Measurements from ENCODE around the gene NRP2.

Gene NRP2

GRCh38 chr2:205744074-205744591, 61.8 kb downstream of the NRP2 start:
- Histone ChIP-seq H3K4me3 (ENCODE audit: low read length) (no peak overlapping the region), H3K9me3 (ENCODE audit: control insufficient read depth, low read length) (no peaks in the 10 kb centered on the region), H3K4me1 (ENCODE audit: control insufficient read depth, insufficient read depth, low read length) (peaks cover 45% of the 10 kb centered on the region), H3K9ac (ENCODE audit: low read length) (no peak overlapping the region), H3K27me3 (ENCODE audit: control insufficient read depth, insufficient read depth, low read length) (no peaks in the 10 kb centered on the region), H3K36me3 (ENCODE audit: control insufficient read depth, insufficient read depth, low read length) (no peaks in the 10 kb centered on the region)

GRCh38 chr2:205745661-205746419, 63.5 kb downstream of the NRP2 start:
- Histone ChIP-seq H3K27me3 (ENCODE audit: control insufficient read depth, insufficient read depth, low read length) (no peaks in the 10 kb centered on the region), H3K4me1 (ENCODE audit: control insufficient read depth, insufficient read depth, low read length) (peaks cover 52% of the 10 kb centered on the region), H3K4me3 (ENCODE audit: low read length) (no peak overlapping the region), H3K36me3 (ENCODE audit: control insufficient read depth, insufficient read depth, low read length) (no peaks in the 10 kb centered on the region), H3K9me3 (ENCODE audit: control insufficient read depth, low read length) (no peaks in the 10 kb centered on the region), H3K9ac (ENCODE audit: low read length) (no peak overlapping the region)

GRCh38 chr2:205746420-205746785, 64.1 kb downstream of the NRP2 start:
- peaks cover 53% of the 10 kb centered on the region for H3K4me1 ChIP-seq (ENCODE audit: control insufficient read depth, insufficient read depth, low read length)
- peak overlapping the region; percentile 45 for H3K9ac ChIP-seq (ENCODE audit: low read length)
- H3K27me3 ChIP-seq (ENCODE audit: control insufficient read depth, insufficient read depth, low read length): no peaks in the 10 kb centered on the region
- H3K9me3 ChIP-seq (ENCODE audit: control insufficient read depth, low read length): no peaks in the 10 kb centered on the region
- H3K36me3 ChIP-seq (ENCODE audit: control insufficient read depth, insufficient read depth, low read length): no peaks in the 10 kb centered on the region
- H3K4me3 ChIP-seq (ENCODE audit: low read length): no peak overlapping the region

GRCh38 chr2:205747829-205748386, 65.6 kb downstream of the NRP2 start:
- Histone ChIP-seq H3K9ac (ENCODE audit: low read length) (no peak overlapping the region), H3K4me1 (ENCODE audit: control insufficient read depth, insufficient read depth, low read length) (peaks cover 59% of the 10 kb centered on the region), H3K36me3 (ENCODE audit: control insufficient read depth, insufficient read depth, low read length) (no peaks in the 10 kb centered on the region), H3K27me3 (ENCODE audit: control insufficient read depth, insufficient read depth, low read length) (no peaks in the 10 kb centered on the region), H3K4me3 (ENCODE audit: low read length) (peak overlapping the region; percentile 0), H3K9me3 (ENCODE audit: control insufficient read depth, low read length) (no peaks in the 10 kb centered on the region)

- Histone ChIP-seq H3K4me3 (ENCODE audit: low read length) (peak overlapping the region; percentile 0), H3K9me3 (ENCODE audit: control insufficient read depth, low read length) (no peaks in the 10 kb centered on the region), H3K36me3 (ENCODE audit: control insufficient read depth, insufficient read depth, low read length) (no peaks in the 10 kb centered on the region), H3K9ac (ENCODE audit: low read length) (no peak overlapping the region), H3K27me3 (ENCODE audit: control insufficient read depth, insufficient read depth, low read length) (no peaks in the 10 kb centered on the region), H3K4me1 (ENCODE audit: control insufficient read depth, insufficient read depth, low read length) (peaks cover 65% of the 10 kb centered on the region)
Measured at GRCh38 chr2:205748639-205749038, 66.3 kb downstream of the NRP2 start.

- H3K4me1 ChIP-seq (ENCODE audit: control insufficient read depth, insufficient read depth, low read length): peaks cover 62% of the 10 kb centered on the region
- no peaks in the 10 kb centered on the region for H3K36me3 ChIP-seq (ENCODE audit: control insufficient read depth, insufficient read depth, low read length)
- no peak overlapping the region for H3K9ac ChIP-seq (ENCODE audit: low read length)
- H3K4me3 ChIP-seq (ENCODE audit: low read length): no peak overlapping the region
- no peaks in the 10 kb centered on the region for H3K9me3 ChIP-seq (ENCODE audit: control insufficient read depth, low read length)
- H3K27me3 ChIP-seq (ENCODE audit: control insufficient read depth, insufficient read depth, low read length): no peaks in the 10 kb centered on the region
Measured at GRCh38 chr2:205749078-205749477, 66.8 kb downstream of the NRP2 start.

GRCh38 chr2:205750797-205751196, 68.5 kb downstream of the NRP2 start:
- H3K27me3 ChIP-seq (ENCODE audit: control insufficient read depth, insufficient read depth, low read length): no peaks in the 10 kb centered on the region
- peaks cover 71% of the 10 kb centered on the region for H3K4me1 ChIP-seq (ENCODE audit: control insufficient read depth, insufficient read depth, low read length)
- no peak overlapping the region for H3K9ac ChIP-seq (ENCODE audit: low read length)
- no peaks in the 10 kb centered on the region for H3K36me3 ChIP-seq (ENCODE audit: control insufficient read depth, insufficient read depth, low read length)
- H3K9me3 ChIP-seq (ENCODE audit: control insufficient read depth, low read length): no peaks in the 10 kb centered on the region
- no peak overlapping the region for H3K4me3 ChIP-seq (ENCODE audit: low read length)

GRCh38 chr2:205751569-205752031, 69.3 kb downstream of the NRP2 start:
- Histone ChIP-seq H3K36me3 (ENCODE audit: control insufficient read depth, insufficient read depth, low read length) (no peaks in the 10 kb centered on the region), H3K9me3 (ENCODE audit: control insufficient read depth, low read length) (no peaks in the 10 kb centered on the region), H3K4me1 (ENCODE audit: control insufficient read depth, insufficient read depth, low read length) (peaks cover 63% of the 10 kb centered on the region)

GRCh38 chr2:205752296-205752820, 70.1 kb downstream of the NRP2 start:
- H3K4me3 ChIP-seq (ENCODE audit: low read length): no peak overlapping the region
- H3K27me3 ChIP-seq (ENCODE audit: control insufficient read depth, insufficient read depth, low read length): no peaks in the 10 kb centered on the region
- peaks cover 56% of the 10 kb centered on the region for H3K4me1 ChIP-seq (ENCODE audit: control insufficient read depth, insufficient read depth, low read length)
- no peaks in the 10 kb centered on the region for H3K9me3 ChIP-seq (ENCODE audit: control insufficient read depth, low read length)
- no peaks in the 10 kb centered on the region for H3K36me3 ChIP-seq (ENCODE audit: control insufficient read depth, insufficient read depth, low read length)
- H3K9ac ChIP-seq (ENCODE audit: low read length): no peak overlapping the region

More at GRCh38 chr2:205751569-205752031, 69.3 kb downstream of the NRP2 start:
- no peak overlapping the region for H3K4me3 ChIP-seq (ENCODE audit: low read length)
- H3K9ac ChIP-seq (ENCODE audit: low read length): no peak overlapping the region
- no peaks in the 10 kb centered on the region for H3K27me3 ChIP-seq (ENCODE audit: control insufficient read depth, insufficient read depth, low read length)

- Histone ChIP-seq H3K36me3 (ENCODE audit: control insufficient read depth, insufficient read depth, low read length) (no peaks in the 10 kb centered on the region), H3K4me1 (ENCODE audit: control insufficient read depth, insufficient read depth, low read length) (peaks cover 52% of the 10 kb centered on the region), H3K27me3 (ENCODE audit: control insufficient read depth, insufficient read depth, low read length) (no peaks in the 10 kb centered on the region), H3K9ac (ENCODE audit: low read length) (no peak overlapping the region), H3K4me3 (ENCODE audit: low read length) (no peak overlapping the region), H3K9me3 (ENCODE audit: control insufficient read depth, low read length) (no peaks in the 10 kb centered on the region)
Measured at GRCh38 chr2:205752924-205753323, 70.6 kb downstream of the NRP2 start.

- no peak overlapping the region for H3K4me3 ChIP-seq (ENCODE audit: low read length)
- H3K36me3 ChIP-seq (ENCODE audit: control insufficient read depth, insufficient read depth, low read length): no peaks in the 10 kb centered on the region
- no peaks in the 10 kb centered on the region for H3K9me3 ChIP-seq (ENCODE audit: control insufficient read depth, low read length)
- no peak overlapping the region for H3K9ac ChIP-seq (ENCODE audit: low read length)
- peaks cover 45% of the 10 kb centered on the region for H3K4me1 ChIP-seq (ENCODE audit: control insufficient read depth, insufficient read depth, low read length)
- H3K27me3 ChIP-seq (ENCODE audit: control insufficient read depth, insufficient read depth, low read length): no peaks in the 10 kb centered on the region
Measured at GRCh38 chr2:205754285-205754923, 72.1 kb downstream of the NRP2 start.

GRCh38 chr2:205754924-205755321, 72.6 kb downstream of the NRP2 start:
- Histone ChIP-seq H3K4me3 (ENCODE audit: low read length) (no peak overlapping the region), H3K4me1 (ENCODE audit: control insufficient read depth, insufficient read depth, low read length) (peaks cover 41% of the 10 kb centered on the region), H3K27me3 (ENCODE audit: control insufficient read depth, insufficient read depth, low read length) (no peaks in the 10 kb centered on the region), H3K9me3 (ENCODE audit: control insufficient read depth, low read length) (no peaks in the 10 kb centered on the region), H3K36me3 (ENCODE audit: control insufficient read depth, insufficient read depth, low read length) (no peaks in the 10 kb centered on the region), H3K9ac (ENCODE audit: low read length) (no peak overlapping the region)

Data from mucosa of stomach (tissue), 1 donor.